Mucosa of gallbladder (tissue), 1 donor: ENCODE results near the gene R3HDML. TPM values are rescaled to one million over a fixed set of nuclear protein-coding genes. Genes with fewer than 3 reads are reported as not detected.
"Not testable (repeated sequence)": the region's sequence is repeated elsewhere in the genome, so short reads cannot be mapped to it uniquely, and the experiment has no call there.

Experiments
- DNase-seq: peaks from one replicate; pipeline ENCODE4 v3.0.0-alpha.2; 2020; ENCODE audit warnings: low spot score
- total RNA-seq: library from RNA; stranded (reverse); gene quantifications from one replicate; pipeline ENCODE4 v1.2.1, GENCODE V29; 2021
- donor health status: DM: no; HTN: no; CAD: no.

R3HDML gene
- total RNA-seq, 1 donor from 2014 or later = not detected

GRCh38 chr20:44328428-44328827 lies 8.4 kb upstream of the R3HDML start:
- no peak for DNase-seq

DNA sequence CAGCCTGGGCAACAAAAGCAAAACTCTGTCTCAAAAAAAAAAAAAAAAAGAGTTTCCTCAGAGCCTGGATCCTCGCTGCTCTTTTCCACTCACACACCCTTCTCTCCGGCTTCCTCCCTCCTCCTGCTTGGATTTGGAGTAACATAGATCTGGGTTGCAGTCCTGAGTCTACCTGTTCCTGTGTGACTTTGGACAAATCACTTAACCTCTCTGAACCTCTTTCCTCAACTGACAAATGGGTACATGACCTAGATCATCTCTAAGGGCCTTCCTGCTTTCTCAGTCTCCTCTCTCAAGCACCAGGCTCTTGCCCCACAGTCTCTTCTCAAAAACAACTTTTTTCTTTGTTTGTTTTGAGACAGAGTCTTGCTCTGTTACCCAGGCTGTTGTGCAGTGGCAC lies 5.6 kb upstream of the R3HDML start:
- no peak for DNase-seq

DNA sequence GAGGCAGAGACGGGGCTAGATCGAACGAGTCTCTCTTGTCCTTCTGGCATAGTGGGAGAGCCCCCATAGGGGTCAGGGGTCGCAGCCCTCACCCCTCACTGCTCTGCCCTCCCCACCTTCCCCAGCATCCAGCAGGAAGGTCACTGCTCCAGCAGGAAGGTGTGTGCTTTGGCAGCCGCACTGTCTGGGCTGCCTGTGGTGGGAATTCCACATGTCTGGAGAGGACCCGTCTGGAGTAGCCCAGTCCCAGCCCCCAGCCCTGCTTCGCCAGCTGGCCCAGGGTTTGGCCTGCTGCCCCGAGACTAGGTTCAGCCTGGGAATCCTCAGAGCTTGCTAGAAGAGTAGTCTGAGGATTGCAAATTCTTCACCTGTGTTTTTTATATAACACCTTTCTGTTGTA lies 2.5 kb upstream of the R3HDML start:
- no peak for DNase-seq

- no peak for DNase-seq
These were observed 2.1 kb upstream of the R3HDML start for GRCh38 chr20:44334709-44335108.

DNA sequence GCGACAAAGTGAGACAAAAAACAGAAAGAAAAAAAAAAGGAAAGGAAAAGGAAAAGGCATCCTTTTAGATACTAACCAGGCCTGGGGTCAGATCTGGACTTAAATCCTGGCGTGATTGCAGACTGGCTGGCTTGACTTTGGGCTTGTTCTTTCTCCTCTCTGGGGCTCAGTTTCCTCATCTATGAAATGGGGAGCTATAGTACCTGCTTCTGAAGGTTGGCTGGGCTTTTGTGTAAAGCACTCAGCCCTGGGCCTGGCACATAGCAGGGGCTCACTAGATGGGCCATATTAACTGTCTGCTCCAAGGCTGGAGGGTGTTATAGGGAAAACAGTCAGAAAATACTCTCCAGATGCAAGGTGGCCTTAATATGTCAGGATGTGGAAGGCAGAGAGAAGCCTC lies 1.2 kb upstream of the R3HDML start:
- no peak for DNase-seq

DNA sequence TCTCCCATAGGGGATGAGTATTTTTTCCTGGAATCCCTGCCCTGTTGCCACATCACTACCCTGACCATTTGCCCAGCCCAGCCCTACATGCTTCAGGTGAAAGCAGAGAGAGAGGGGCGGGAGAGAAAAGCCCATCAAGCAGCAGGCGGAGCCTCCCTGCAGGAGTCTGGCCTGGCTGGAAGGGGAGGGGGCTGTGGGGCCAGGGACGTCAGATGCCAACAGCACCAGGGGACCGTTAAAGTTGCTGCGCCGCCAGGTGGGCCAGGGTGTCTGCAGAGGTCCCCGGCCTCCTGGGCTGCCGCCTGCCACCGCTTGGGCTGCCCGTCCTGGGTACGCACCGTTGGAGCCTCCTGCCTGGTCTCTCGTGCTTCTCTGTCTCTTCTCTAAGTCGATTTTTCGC lies 757 bp upstream of the R3HDML start:
- DNase-seq = no peak

- DNase-seq = no peak
These were observed 5.4 kb downstream of the R3HDML start for GRCh38 chr20:44342248-44342647.

- no peak for DNase-seq
These were observed 6.4 kb downstream of the R3HDML start for GRCh38 chr20:44343162-44343675.

GRCh38 chr20:44344723-44345122 lies 7.9 kb downstream of the R3HDML start:
- DNase-seq = no peak

DNA sequence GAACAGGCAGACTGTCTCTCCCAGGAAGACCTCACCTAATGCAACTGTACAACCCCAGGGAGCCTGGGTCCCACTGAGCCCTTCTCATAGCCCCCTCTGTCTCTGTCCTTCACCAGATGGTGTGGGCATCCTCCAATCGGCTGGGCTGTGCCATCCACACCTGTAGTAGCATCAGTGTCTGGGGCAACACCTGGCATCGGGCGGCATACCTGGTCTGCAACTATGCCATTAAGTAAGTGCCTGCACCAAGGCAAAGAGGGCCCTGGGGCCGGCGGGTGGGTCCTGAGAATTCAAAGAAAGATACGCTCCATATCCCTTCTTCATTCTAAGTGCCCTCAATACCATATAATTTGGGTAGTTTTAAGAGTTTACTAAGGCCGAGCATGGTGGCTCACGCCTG lies 8.3 kb downstream of the R3HDML start:
- no peak for DNase-seq

DNA sequence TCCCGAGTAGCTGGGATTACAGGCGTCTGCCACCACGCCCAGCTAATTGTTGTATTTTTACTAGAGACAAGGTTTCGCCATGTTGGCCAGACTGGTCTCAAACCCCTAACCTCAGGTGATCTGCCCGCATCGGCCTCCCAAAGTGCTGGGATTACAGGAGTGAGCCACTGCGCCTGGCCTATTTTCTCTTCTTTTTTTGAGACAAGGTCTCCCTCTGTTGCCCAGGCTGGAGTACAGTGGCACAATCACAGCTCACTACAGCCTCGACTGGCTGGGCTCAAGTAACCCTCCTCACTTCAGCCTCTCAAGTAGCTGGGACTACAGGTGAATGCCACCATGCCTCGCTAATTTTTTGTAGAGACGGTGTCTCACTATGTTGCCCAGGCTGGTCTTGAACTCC lies 9.1 kb downstream of the R3HDML start:
- not testable (repeated sequence) for DNase-seq

GRCh38 chr20:44348168-44348659 lies 11.4 kb downstream of the R3HDML start:
- no peak for DNase-seq

GRCh38 chr20:44349349-44349748 lies 12.5 kb downstream of the R3HDML start:
- no peak for DNase-seq

DNA sequence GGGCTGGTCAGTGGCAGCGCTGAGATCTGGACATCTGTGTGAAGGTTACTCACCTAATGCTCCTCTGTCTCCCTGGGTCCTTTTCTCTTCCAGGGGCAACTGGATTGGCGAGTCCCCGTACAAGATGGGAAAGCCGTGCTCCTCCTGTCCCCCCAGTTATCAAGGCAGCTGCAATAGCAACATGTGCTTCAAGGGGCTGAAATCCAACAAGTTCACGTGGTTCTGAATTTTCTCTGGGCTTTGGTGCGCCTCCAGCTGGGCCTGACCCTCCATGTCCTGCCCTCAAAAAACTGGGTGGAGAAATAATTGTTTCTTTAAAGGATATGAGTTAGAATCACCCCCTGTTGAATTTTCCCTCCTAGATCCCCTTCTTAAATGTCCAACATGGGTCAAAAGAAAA lies 13.7 kb downstream of the R3HDML start:
- no peak for DNase-seq

GRCh38 chr20:44354979-44355497 lies 18.2 kb downstream of the R3HDML start:
- DNase-seq = peak; percentile 62

GRCh38 chr20:44355498-44356352 lies 18.9 kb downstream of the R3HDML start, which contains the start of gene HNF4A:
TSS of gene HNF4A (plus strand) at chr20:44355699. CDS start at chr20:44355805, 106 bp downstream.
- peak; percentile 69 for DNase-seq

DNA sequence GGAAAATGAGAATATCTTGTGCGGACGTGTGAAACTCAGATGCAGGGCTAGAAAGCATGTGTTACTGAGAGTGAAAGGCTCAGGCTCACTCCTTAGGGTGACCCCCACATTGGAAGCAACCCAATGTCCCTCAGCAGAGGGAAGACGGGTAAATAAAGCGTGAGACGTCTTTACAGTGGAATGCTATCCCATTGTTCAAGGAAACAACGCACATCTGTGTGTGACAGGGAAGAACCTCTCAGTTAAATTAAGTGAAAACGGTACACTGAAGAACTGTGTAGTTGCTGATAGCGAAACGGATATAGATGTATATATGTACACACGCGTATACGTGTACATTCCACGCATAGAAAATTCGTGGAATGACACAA lies 19.5 kb downstream of the R3HDML start:
- no peak for DNase-seq

- no peak for DNase-seq
These were observed 20.2 kb downstream of the R3HDML start for GRCh38 chr20:44357020-44357419.

GRCh38 chr20:44357555-44358125 lies 20.8 kb downstream of the R3HDML start:
- DNase-seq = no peak

GRCh38 chr20:44358776-44359175 lies 21.9 kb downstream of the R3HDML start:
- DNase-seq = no peak

DNA sequence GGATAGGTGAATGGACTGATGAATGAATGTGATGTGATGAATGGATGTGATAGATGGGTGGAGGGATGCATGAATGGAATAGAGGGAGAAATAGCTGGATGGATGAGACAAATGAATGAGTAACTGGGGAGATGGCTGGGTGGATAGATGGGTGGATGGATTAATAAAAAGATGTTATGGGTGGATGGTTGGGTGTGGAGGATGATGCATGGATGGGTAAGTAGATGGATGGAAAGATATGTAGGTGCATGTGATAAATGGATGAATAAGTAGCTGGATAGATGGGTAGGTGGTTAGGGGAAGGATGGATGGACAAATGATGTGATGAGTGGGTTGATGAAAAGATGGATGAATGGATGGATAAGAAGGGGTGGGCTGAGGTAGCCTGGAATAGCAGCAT lies 23.4 kb downstream of the R3HDML start:
- DNase-seq = no peak

DNA sequence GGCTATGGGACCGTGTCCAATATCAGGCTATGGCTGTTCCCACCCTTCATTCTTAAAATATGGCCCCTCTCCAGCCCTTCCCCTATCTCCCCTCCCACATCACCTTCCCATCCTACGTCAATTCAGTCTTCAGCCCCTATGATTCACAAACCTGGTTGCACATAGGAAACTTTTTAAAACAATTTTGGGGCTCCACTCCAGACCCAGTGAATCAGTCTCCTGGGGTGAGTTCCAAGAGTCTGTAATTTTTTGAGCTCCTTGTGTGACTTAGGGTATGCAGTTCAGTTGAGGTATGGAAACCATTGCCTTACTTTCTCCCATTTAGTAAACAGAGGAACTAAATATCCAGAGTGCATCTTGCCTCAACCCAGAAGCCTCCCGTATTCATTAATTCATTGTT lies 24.2 kb downstream of the R3HDML start:
- no peak for DNase-seq

GRCh38 chr20:44362466-44362940 lies 25.7 kb downstream of the R3HDML start:
- DNase-seq = no peak
